HepG2 (cell line): ENCODE measurements around the gene MSANTD2. TPM values are rescaled to one million over a fixed set of nuclear protein-coding genes. Genes with fewer than 3 reads are reported as not detected.

Experiments
- CAMTA2 ChIP-seq: sonication (generic); formaldehyde crosslinking; IDR thresholded peaks from 2 replicates; pipeline ENCODE4 v1.4.0; 2020; ENCODE audit warnings: mild to moderate bottlenecking, missing genetic modification reagents, borderline replicate concordance
- HNRNPK ChIP-seq: fragments of 200-400 bp; formaldehyde crosslinking; IDR thresholded peaks from 2 replicates; pipeline ENCODE4 v1.6.1; 2018; ENCODE audit warnings: low read length, low read depth, moderate library complexity, mild to moderate bottlenecking; ENCODE audit not compliant: poor library complexity, severe bottlenecking
- MAX ChIP-seq: IDR thresholded peaks from 2 replicates; pipeline ENCODE4 v1.6.1; 2012; ENCODE audit warnings: inconsistent platforms
- NCOA2 ChIP-seq: sonication (generic); formaldehyde crosslinking; IDR thresholded peaks from 2 replicates; pipeline ENCODE4 v1.8.0; 2022; ENCODE audit warnings: inconsistent platforms
- SAP130 ChIP-seq: IDR thresholded peaks from 2 replicates; pipeline ENCODE4 v1.6.1; 2016; ENCODE audit warnings: low read depth
- SP1 ChIP-seq, 2 experiments: fragments of 450-650 bp in 1 of 2; sonication (generic) in 1 of 2; formaldehyde crosslinking in 1 of 2; IDR thresholded peaks; 2 replicates each; pipeline versions ENCODE4 v1.4.0 to v1.6.1; 2016 to 2020; ENCODE audit warnings: missing genetic modification reagents in 1 of 2
- SP2 ChIP-seq: sonication (generic); formaldehyde crosslinking; IDR thresholded peaks from 2 replicates; pipeline ENCODE4 v1.5.1; 2020; ENCODE audit warnings: mild to moderate bottlenecking, missing genetic modification reagents
- TCF7L2 ChIP-seq: IDR thresholded peaks from 2 replicates; pipeline ENCODE4 v1.6.1; 2011; ENCODE audit warnings: mild to moderate bottlenecking, low read depth, low read length, moderate library complexity
- ZBTB26 ChIP-seq: IDR thresholded peaks from 2 replicates; pipeline ENCODE4 v1.6.1; 2016; ENCODE audit warnings: missing compliant biosample characterization, missing genetic modification reagents, borderline replicate concordance
- ZNF160 ChIP-seq: sonication (generic); formaldehyde crosslinking; IDR thresholded peaks from 2 replicates; pipeline ENCODE4 v1.8.0; 2022; ENCODE audit warnings: mild to moderate bottlenecking, inconsistent platforms, missing genetic modification reagents
- ZNF276 ChIP-seq: sonication (generic); formaldehyde crosslinking; IDR thresholded peaks from 2 replicates; pipeline ENCODE4 v1.4.0; 2020; ENCODE audit warnings: mild to moderate bottlenecking, low read depth, missing genetic modification reagents
- ZNF687 ChIP-seq: sonication (generic); formaldehyde crosslinking; IDR thresholded peaks from 2 replicates; pipeline ENCODE4 v1.5.1; 2020; ENCODE audit warnings: mild to moderate bottlenecking, missing genetic modification reagents, moderate library complexity
- polyA plus RNA-seq, 8 experiments: library from polyadenylated mRNA; depleted of rRNA in 3 of 8; stranded (reverse) in 7 of 8; unstranded in 1 of 8; fragments of >200 nt; fragmentation: Illumina TruSeq in 4 of 8; extraction: Trizol in 4 of 8; gene quantifications; 2 replicates each; pipeline versions ENCODE4 v1.2.1 to v1.2.3, GENCODE V29; 2011 to 2016; ENCODE audit warnings: low read depth in 4 of 8, missing spikeins in 1 of 8, mixed read lengths in 1 of 8; ENCODE audit not compliant: insufficient read depth in 1 of 8
- total RNA-seq, 5 experiments: library from RNA; depleted of rRNA; stranded (reverse); fragments of >200 nt; fragmentation: Illumina TruSeq; extraction: Trizol; gene quantifications; 2 replicates each; pipeline ENCODE4 v1.2.3, GENCODE V29; 2016; ENCODE audit warnings: low read depth in 1 of 5
- TF ChIP-seq, protein P1 (sequence below): sonication (generic); formaldehyde crosslinking; IDR thresholded peaks from 2 replicates; pipeline ENCODE4 v1.4.0; 2020; ENCODE audit warnings: missing genetic modification reagents, mild to moderate bottlenecking, borderline replicate concordance
- TF ChIP-seq, protein P2 (sequence below): sonication (generic); formaldehyde crosslinking; IDR thresholded peaks from 2 replicates; pipeline ENCODE4 v1.8.1; 2023; ENCODE audit warnings: mild to moderate bottlenecking, moderate library complexity, missing genetic modification reagents
- TF ChIP-seq, protein P3 (sequence below): sonication (generic); formaldehyde crosslinking; IDR thresholded peaks from 2 replicates; pipeline ENCODE4 v1.4.0; 2020; ENCODE audit warnings: low read depth, mild to moderate bottlenecking, missing genetic modification reagents

Gene MSANTD2
- total and polyA plus RNA-seq, 2 of the 13 experiments (the other 11 are each of a cell fraction or from before 2014, with no cell fraction given) = 8.7 to 10.1 TPM

GRCh38 chr11:124739479-124740276 is 60.5 kb downstream of the MSANTD2 start, which contains the start of gene NRGN (continued):
- TF ChIP-seq, protein P1, sequence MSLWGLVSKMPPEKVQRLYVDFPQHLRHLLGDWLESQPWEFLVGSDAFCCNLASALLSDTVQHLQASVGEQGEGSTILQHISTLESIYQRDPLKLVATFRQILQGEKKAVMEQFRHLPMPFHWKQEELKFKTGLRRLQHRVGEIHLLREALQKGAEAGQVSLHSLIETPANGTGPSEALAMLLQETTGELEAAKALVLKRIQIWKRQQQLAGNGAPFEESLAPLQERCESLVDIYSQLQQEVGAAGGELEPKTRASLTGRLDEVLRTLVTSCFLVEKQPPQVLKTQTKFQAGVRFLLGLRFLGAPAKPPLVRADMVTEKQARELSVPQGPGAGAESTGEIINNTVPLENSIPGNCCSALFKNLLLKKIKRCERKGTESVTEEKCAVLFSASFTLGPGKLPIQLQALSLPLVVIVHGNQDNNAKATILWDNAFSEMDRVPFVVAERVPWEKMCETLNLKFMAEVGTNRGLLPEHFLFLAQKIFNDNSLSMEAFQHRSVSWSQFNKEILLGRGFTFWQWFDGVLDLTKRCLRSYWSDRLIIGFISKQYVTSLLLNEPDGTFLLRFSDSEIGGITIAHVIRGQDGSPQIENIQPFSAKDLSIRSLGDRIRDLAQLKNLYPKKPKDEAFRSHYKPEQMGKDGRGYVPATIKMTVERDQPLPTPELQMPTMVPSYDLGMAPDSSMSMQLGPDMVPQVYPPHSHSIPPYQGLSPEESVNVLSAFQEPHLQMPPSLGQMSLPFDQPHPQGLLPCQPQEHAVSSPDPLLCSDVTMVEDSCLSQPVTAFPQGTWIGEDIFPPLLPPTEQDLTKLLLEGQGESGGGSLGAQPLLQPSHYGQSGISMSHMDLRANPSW (CRISPR knock-in tag) = no peak
- TF ChIP-seq ZNF160 (CRISPR knock-in tag) = no peak
- TF ChIP-seq SP1 (IDR thresholded peaks at IDR 0.05) = no peak
- TF ChIP-seq SP1 (CRISPR knock-in tag; IDR thresholded peaks at IDR 0.05) = peak; percentile 78
- TF ChIP-seq SP2 (CRISPR knock-in tag) = peak; percentile 72
- TF ChIP-seq ZNF687 (CRISPR knock-in tag) = peak; percentile 50
- TF ChIP-seq, protein P2, sequence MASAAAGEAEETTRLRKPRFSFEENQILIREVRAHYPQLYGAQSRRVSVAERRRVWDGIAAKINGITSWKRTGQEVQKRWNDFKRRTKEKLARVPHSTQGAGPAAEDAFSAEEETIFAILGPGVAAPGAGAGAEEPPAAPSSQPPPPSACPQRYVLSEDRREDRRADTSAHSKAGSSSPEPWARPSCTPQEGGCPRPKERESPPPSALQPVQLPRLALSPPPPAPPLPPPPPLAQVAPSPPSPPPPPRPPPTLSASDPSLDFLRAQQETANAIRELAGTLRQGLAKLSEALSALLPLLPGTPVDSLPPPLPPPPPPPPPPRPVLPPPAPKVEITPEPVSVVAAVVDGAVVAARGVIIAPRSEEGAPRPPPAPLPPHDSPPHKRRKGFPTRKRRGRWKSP = peak; percentile 75; the same call in 1 of the 2 replicates
- no peak for TF ChIP-seq NCOA2 (CRISPR knock-in tag)
- TF ChIP-seq CAMTA2 (CRISPR knock-in tag) = 0 out of 2 replicates have a peak, but pooled peaks have one; percentile 18
- no peak for TF ChIP-seq TCF7L2
- TF ChIP-seq SAP130 (CRISPR knock-in tag) = peak; percentile 52
- TF ChIP-seq ZBTB26 (CRISPR knock-in tag) = no peak
- peak; percentile 27; the same call in 1 of the 2 replicates for TF ChIP-seq MAX
- TF ChIP-seq HNRNPK = peak; percentile 59
- TF ChIP-seq ZNF276 (CRISPR knock-in tag) = no peak
- TF ChIP-seq, protein P3, sequence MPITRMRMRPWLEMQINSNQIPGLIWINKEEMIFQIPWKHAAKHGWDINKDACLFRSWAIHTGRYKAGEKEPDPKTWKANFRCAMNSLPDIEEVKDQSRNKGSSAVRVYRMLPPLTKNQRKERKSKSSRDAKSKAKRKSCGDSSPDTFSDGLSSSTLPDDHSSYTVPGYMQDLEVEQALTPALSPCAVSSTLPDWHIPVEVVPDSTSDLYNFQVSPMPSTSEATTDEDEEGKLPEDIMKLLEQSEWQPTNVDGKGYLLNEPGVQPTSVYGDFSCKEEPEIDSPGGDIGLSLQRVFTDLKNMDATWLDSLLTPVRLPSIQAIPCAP = no peak
